Endothelial cell of umbilical vein (primary cell): ENCODE measurements around the gene PLXDC2. TPM values are rescaled to one million over a fixed set of nuclear protein-coding genes. Genes with fewer than 3 reads are reported as not detected.

Experiments
- BruUV-seq: library from RNA; stranded (reverse); fragments of 400-500 nt; replicated peaks from 2 replicates; lab custom pipeline; 2021; lab: Mats Ljungman, UMichigan
- CTCF ChIA-PET: fragments of 300-600, 350-600 bp; sonication (Branson Sonifier 250); formaldehyde crosslinking; loops from one replicate; lab custom pipeline; 2021; ENCODE audit warnings: antibody characterized with exemption, inconsistent platforms; lab: Charles Lee
- POLR2A ChIA-PET: fragments of 300-600, 350-600 bp; sonication (Branson Sonifier 250); formaldehyde crosslinking; loops from one replicate; lab custom pipeline; 2021; ENCODE audit warnings: antibody characterized with exemption, inconsistent platforms; lab: Charles Lee
- DNase-seq: peaks from one replicate; pipeline ENCODE4 v3.0.0-alpha.2; 2011; ENCODE audit warnings: low read depth, low spot score
- FAIRE-seq: peaks from 2 replicates; lab custom pipeline; 2011; peaks lifted over from hg19 to GRCh38; lab: Jason Lieb, UNC
- H2AFZ ChIP-seq: 2 replicates; pipeline ENCODE4 v1.6.0; 2012; ENCODE audit warnings: low read depth, low read length, control low read depth, inconsistent platforms
- H3K27ac ChIP-seq: 2 replicates; pipeline ENCODE4 v1.5.1; 2011; ENCODE audit warnings: low read depth, mild to moderate bottlenecking, control low read depth, low read length, moderate library complexity; ENCODE audit not compliant: insufficient read depth
- H3K27me3 ChIP-seq, 2 experiments: 2 replicates each; pipeline versions ENCODE4 v1.6.0 to v1.6.1; 2011; ENCODE audit warnings: low read length in 2 of 2, mixed read lengths in 1 of 2; ENCODE audit not compliant: control insufficient read depth in 2 of 2, insufficient read depth in 2 of 2
- H3K36me3 ChIP-seq, 2 experiments: 2 replicates in 1 of 2; 3 replicates in 1 of 2; pipeline ENCODE4 v1.5.1; 2011; ENCODE audit warnings: low read length in 2 of 2, mild to moderate bottlenecking in 1 of 2, moderate library complexity in 1 of 2; ENCODE audit not compliant: control insufficient read depth in 2 of 2, insufficient read depth in 2 of 2; ENCODE audit errors: extremely low read depth in 1 of 2
- H3K4me1 ChIP-seq: 3 replicates; pipeline ENCODE4 v1.5.1; 2011; ENCODE audit warnings: mild to moderate bottlenecking, low read length; ENCODE audit not compliant: control insufficient read depth, insufficient read depth; ENCODE audit errors: extremely low read depth
- H3K4me2 ChIP-seq: 2 replicates; pipeline ENCODE4 v1.6.1; 2011; ENCODE audit warnings: low read length, control low read depth, mixed read lengths; ENCODE audit not compliant: insufficient read depth
- H3K4me3 ChIP-seq, 3 experiments: fragments of 200-600 bp in 1 of 3; sonication (generic), shearing (Covaris generic) in 1 of 3; replicated peaks in 1 of 3; 2 replicates each; pipeline ENCODE4 v1.5.1; 2011 to 2016; ENCODE audit warnings: control low read depth in 3 of 3, low read length in 3 of 3, mild to moderate bottlenecking in 2 of 3, inconsistent platforms in 1 of 3, low read depth in 1 of 3, moderate library complexity in 1 of 3; ENCODE audit not compliant: insufficient read depth in 1 of 3
- H3K79me2 ChIP-seq: 2 replicates; pipeline ENCODE4 v1.6.0; 2012; ENCODE audit warnings: low read length, inconsistent platforms; ENCODE audit not compliant: control insufficient read depth, insufficient read depth
- H3K9ac ChIP-seq: replicated peaks from 2 replicates; pipeline ENCODE3; 2011; ENCODE audit warnings: low read length, control low read depth; ENCODE audit not compliant: insufficient read depth; ENCODE audit errors: extremely low read depth
- H3K9me1 ChIP-seq: replicated peaks from 3 replicates; pipeline ENCODE4 v1.6.0; 2011; ENCODE audit warnings: mild to moderate bottlenecking, low read length; ENCODE audit not compliant: control insufficient read depth, insufficient read depth; ENCODE audit errors: extremely low read depth
- H3K9me3 ChIP-seq: replicated peaks from 2 replicates; pipeline ENCODE4 v1.5.1; 2012; ENCODE audit warnings: low read length, inconsistent platforms; ENCODE audit not compliant: control insufficient read depth, insufficient read depth
- H4K20me1 ChIP-seq: replicated peaks from 2 replicates; pipeline ENCODE3; 2011; ENCODE audit warnings: mild to moderate bottlenecking, low read length; ENCODE audit not compliant: control insufficient read depth, insufficient read depth; ENCODE audit errors: extremely low read depth
- EZH2 ChIP-seq: IDR thresholded peaks from 2 replicates; pipeline ENCODE4 v1.6.1; 2012; ENCODE audit warnings: borderline replicate concordance, low read depth, mild to moderate bottlenecking, moderate library complexity, low read length, inconsistent platforms; ENCODE audit not compliant: severe bottlenecking
- FOS ChIP-seq: IDR thresholded peaks from 2 replicates; pipeline ENCODE4 v1.6.1; 2011; ENCODE audit warnings: mild to moderate bottlenecking, low read length, moderate library complexity, borderline replicate concordance; ENCODE audit not compliant: insufficient read depth
- GATA2 ChIP-seq: IDR thresholded peaks from 2 replicates; pipeline ENCODE4 v1.7.0; 2011; ENCODE audit warnings: low read depth, mild to moderate bottlenecking, moderate library complexity, mixed read lengths, low read length; ENCODE audit not compliant: insufficient read length, insufficient read depth
- JUN ChIP-seq: IDR thresholded peaks from 2 replicates; pipeline ENCODE4 v1.6.1; 2011; ENCODE audit warnings: borderline replicate concordance, low read depth; ENCODE audit not compliant: insufficient read length, insufficient read depth
- POLR2A ChIP-seq: IDR thresholded peaks from 2 replicates; pipeline ENCODE4 v1.6.1; 2012; ENCODE audit warnings: low read depth, mild to moderate bottlenecking, control low read depth, low read length
- dilution Hi-C: fragments of 300-500 bp; cut with MboI; formaldehyde crosslinking; loops from one replicate; pipeline ENCODE4 v1.15.0; 2019; ENCODE audit warnings: low sequenced_read_pairs; ENCODE audit not compliant: extremely low pct_ligation_motif_present
- intact Hi-C: fragments of 100-400 bp; cut with micrococcal nuclease; formaldehyde crosslinking; loops from one replicate; pipeline ENCODE4 v1.10.0; 2022
- polyA plus RNA-seq, 4 experiments: library from polyadenylated mRNA; depleted of rRNA in 3 of 4; stranded (reverse) in 3 of 4; unstranded in 1 of 4; fragments of >200 nt; gene quantifications; 2 replicates each; pipeline versions ENCODE4 v1.2.1 to v1.2.3, GENCODE V29; 2011 to 2012; ENCODE audit warnings: missing spikeins in 1 of 4
- total RNA-seq: library from RNA; stranded (reverse); gene quantifications from 2 replicates; pipeline ENCODE4 v1.2.3, GENCODE V29; 2021
- TF ChIP-seq, protein P1 (sequence below), 2 donors: IDR thresholded peaks; 1 replicate in 1 of 2; 2 replicates in 1 of 2; pipeline ENCODE4 v1.5.1; 2011; ENCODE audit warnings: low read length in 2 of 2, mild to moderate bottlenecking in 2 of 2, moderate library complexity in 2 of 2, control low read depth in 1 of 2, inconsistent platforms in 1 of 2, low read depth in 1 of 2; ENCODE audit not compliant: insufficient read depth in 1 of 2; ENCODE audit errors: extremely low read depth in 1 of 2

The PLXDC2 gene
- total and polyA plus RNA-seq, 2 donors (not counting 3 experiments of a cell fraction or from before 2014, with no cell fraction given): 0.32 to 1.2 TPM

GRCh38 chr10:19825700-19826099 lies 9.5 kb downstream of the PLXDC2 start:
- no peaks in the 10 kb centered on the region for H3K9me1 ChIP-seq
- no peaks in the 10 kb centered on the region for H3K9me3 ChIP-seq
- no TSS peak for BruUV-seq
- POLR2A ChIA-PET: no interaction called here
- no peak overlapping the region for H2AFZ ChIP-seq
- FAIRE-seq: no peak
- no peaks in the 10 kb centered on the region for H4K20me1 ChIP-seq
- intact Hi-C loops (no loop called here), dilution Hi-C loops (no loop called here)
- DNase-seq: no peak
- no peaks in the 10 kb centered on the region for H3K27me3 ChIP-seq
- H3K36me3 ChIP-seq: no peaks in the 10 kb centered on the region
- TF ChIP-seq FOS (no peak), GATA2 (no peak), JUN (no peak), EZH2 (no peak)
- TF ChIP-seq, protein P1, sequence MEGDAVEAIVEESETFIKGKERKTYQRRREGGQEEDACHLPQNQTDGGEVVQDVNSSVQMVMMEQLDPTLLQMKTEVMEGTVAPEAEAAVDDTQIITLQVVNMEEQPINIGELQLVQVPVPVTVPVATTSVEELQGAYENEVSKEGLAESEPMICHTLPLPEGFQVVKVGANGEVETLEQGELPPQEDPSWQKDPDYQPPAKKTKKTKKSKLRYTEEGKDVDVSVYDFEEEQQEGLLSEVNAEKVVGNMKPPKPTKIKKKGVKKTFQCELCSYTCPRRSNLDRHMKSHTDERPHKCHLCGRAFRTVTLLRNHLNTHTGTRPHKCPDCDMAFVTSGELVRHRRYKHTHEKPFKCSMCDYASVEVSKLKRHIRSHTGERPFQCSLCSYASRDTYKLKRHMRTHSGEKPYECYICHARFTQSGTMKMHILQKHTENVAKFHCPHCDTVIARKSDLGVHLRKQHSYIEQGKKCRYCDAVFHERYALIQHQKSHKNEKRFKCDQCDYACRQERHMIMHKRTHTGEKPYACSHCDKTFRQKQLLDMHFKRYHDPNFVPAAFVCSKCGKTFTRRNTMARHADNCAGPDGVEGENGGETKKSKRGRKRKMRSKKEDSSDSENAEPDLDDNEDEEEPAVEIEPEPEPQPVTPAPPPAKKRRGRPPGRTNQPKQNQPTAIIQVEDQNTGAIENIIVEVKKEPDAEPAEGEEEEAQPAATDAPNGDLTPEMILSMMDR (IDR thresholded peaks at IDR 0.05; ENCODE audit: extremely low read depth in 1 of 2, insufficient read depth in 1 of 2, low read depth in 1 of 2, low read length in 2 of 2): no peak
- H3K27ac ChIP-seq: no peak overlapping the region
- no peak overlapping the region for H3K4me3 ChIP-seq
- H3K4me2 ChIP-seq: no peak overlapping the region
- H3K9ac ChIP-seq: no peak overlapping the region
- CTCF ChIA-PET: no interaction called here
- no peaks in the 10 kb centered on the region for H3K4me1 ChIP-seq
- H3K79me2 ChIP-seq: no peaks in the 10 kb centered on the region

DNA sequence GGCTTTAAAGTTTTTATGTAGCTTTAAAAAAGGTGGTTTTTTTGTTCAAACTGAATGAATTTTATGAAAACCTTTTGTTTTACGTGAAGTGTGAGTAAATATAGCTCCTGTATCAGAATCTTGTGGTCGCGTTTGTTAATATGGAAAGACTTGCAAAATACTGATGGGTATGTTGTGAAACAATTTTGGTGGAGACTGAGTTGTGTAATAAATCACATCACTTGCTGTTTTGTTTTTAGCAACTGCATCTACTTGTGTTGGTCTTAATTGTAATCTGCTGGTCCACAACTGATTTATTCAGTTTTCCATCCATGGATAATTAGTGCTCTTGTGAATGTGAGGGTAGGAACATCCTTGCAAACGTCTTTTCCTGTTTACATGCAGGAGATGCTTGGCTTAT lies 10.5 kb downstream of the PLXDC2 start:
- no TSS peak for BruUV-seq
- Histone ChIP-seq H3K9me1 (no peaks in the 10 kb centered on the region), H3K79me2 (no peaks in the 10 kb centered on the region), H3K4me3 (no peak overlapping the region), H3K4me1 (no peaks in the 10 kb centered on the region), H2AFZ (no peak overlapping the region), H3K36me3 (no peaks in the 10 kb centered on the region), H3K9ac (no peak overlapping the region), H3K27me3 (no peaks in the 10 kb centered on the region), H3K4me2 (no peak overlapping the region), H4K20me1 (no peaks in the 10 kb centered on the region), H3K27ac (no peak overlapping the region), H3K9me3 (no peaks in the 10 kb centered on the region)
- TF ChIP-seq POLR2A: no peak
- dilution Hi-C loops (no loop called here), intact Hi-C loops (no loop called here)
- FAIRE-seq (no peak), DNase-seq (no peak)
- ChIA-PET POLR2A (no interaction called here), CTCF (no interaction called here)
